Right ventricle myocardium inferior (tissue), 1 donor: Measurements from ENCODE around the gene STK26. TPM values are rescaled to one million over a fixed set of nuclear protein-coding genes. Genes with fewer than 3 reads are reported as not detected.
"Not testable (repeated sequence)": the region's sequence is repeated elsewhere in the genome, so short reads cannot be mapped to it uniquely, and the experiment has no call there.

Source experiments
- ATAC-seq: fragments of 200-7000 bp; cut with Tn5 transposase; one replicate; pipeline ENCODE4 v1.9.1; 2020; ENCODE audit warnings: mild to moderate bottlenecking, moderate library complexity
- DNase-seq: peaks from one replicate; pipeline ENCODE4 v3.0.0; 2021; ENCODE audit errors: missing footprints
- intact Hi-C: fragments of 100-400 bp; cut with DNase I; formaldehyde crosslinking; loops from one replicate; pipeline ENCODE4 v1.11.0; 2022
- long read RNA-seq: library from polyadenylated mRNA; unstranded; transcript quantifications from one replicate; pipeline ENCODE4 v2.0.0, GENCODE V29; 2021
- total RNA-seq: library from RNA; stranded (reverse); fragmentation: NEBNext Ultra II Directional; extraction: Animal tissue kit (Norgen Biotek cat#: 25700); gene quantifications from one replicate; pipeline ENCODE4 v1.2.1, GENCODE V29; 2021
- donor health status: DM: no; HTN: yes; CAD: no; lungs with severe emphysema.

Gene STK26
- 1.1 TPM for total RNA-seq
- long read RNA-seq: 0 reads

- intact Hi-C loops: no loop called here
- ATAC-seq: peak; percentile 99
- DNase-seq: peak; percentile 88
These were observed at the start of gene STK26 for GRCh38 chrX:132022967-132023895. Gene STK26 (plus strand): TSS chrX:132023302. CDS start chrX:132023618, 316 bp downstream.

DNA sequence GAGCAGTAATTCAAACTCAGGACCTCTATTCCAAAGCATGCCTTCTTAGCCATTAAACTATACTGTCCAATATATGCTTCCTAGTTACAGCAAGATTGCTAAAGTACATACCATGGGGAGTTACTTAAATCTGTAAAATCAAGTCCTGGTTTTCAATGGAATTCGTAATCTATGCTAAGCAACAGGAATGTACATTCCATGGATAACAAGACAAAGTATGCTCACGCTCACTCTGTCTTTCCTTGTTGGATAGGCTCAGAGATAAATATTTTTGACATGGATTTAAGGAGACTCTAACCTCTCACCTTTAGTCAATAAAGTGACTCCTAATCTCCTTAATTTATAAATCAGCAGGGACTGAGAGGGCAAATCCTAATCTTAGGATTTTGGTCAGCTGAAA lies 47.3 kb upstream of the STK26 start:
- no peak for ATAC-seq
- intact Hi-C loops: no loop called here
- DNase-seq: no peak

DNA sequence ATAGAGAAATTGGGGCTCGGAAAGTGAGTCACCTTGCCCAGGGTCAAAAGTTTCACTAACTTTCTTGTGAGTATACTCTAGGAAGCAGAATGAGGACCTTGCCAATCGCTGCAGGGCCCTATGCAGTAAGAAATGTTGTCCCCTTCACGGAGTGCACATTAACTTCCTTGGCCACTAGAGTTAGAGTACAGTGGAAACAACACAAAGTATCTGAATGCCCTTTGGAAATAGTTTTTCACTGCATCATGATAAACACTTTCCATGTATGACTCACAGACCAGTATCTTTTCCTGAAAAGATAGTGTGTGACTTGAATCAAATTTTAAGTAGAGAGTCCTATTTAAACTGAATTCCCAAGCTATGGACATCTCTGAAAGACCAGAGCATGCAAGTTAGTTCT lies 45.5 kb upstream of the STK26 start:
- intact Hi-C loops: no loop called here
- no peak for DNase-seq
- no peak for ATAC-seq

- intact Hi-C loops: no loop called here
- no peak for ATAC-seq
- DNase-seq: no peak
These were observed 44.0 kb upstream of the STK26 start for GRCh38 chrX:131979116-131979515.

DNA sequence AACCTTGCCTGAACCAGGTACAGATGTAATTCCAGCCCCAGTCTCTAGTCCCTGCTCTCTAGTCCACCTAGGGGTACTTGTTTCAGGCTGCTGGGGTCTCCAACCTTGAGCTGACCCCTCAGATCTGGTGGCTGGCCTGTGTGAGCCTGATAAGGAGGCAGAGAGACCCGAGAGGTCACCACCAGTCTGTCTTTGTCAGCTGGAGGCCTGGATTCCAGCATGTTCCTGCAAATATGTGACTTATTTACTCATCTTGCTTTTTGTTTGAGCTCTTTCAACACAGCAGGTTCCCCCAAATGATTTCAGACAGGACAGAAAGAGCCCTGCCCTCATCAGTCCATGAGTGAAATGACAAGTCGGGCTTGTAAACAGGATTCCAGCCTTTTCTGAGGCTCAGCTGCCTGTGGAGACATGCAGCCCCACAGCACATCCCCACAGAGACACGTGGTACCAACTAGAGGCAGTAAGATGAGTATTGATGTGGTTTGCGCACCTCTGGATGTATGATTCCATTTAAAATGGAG lies 37.5 kb upstream of the STK26 start:
- DNase-seq (no peak), ATAC-seq (no peak)
- intact Hi-C loops: no loop called here

- intact Hi-C loops: no loop called here
- no peak for ATAC-seq
- no peak for DNase-seq
These were observed 35.9 kb upstream of the STK26 start for GRCh38 chrX:131987252-131987651.

GRCh38 chrX:131988236-131988635 lies 34.9 kb upstream of the STK26 start:
- DNase-seq (no peak), ATAC-seq (no peak)
- intact Hi-C loops: no loop called here

- DNase-seq (no peak), ATAC-seq (no peak)
- intact Hi-C loops: no loop called here
These were observed 22.0 kb upstream of the STK26 start for GRCh38 chrX:132001127-132001526.

- intact Hi-C loops: no loop called here
- ATAC-seq (no peak), DNase-seq (no peak)
These were observed 18.4 kb upstream of the STK26 start for GRCh38 chrX:132004728-132005127.

DNA sequence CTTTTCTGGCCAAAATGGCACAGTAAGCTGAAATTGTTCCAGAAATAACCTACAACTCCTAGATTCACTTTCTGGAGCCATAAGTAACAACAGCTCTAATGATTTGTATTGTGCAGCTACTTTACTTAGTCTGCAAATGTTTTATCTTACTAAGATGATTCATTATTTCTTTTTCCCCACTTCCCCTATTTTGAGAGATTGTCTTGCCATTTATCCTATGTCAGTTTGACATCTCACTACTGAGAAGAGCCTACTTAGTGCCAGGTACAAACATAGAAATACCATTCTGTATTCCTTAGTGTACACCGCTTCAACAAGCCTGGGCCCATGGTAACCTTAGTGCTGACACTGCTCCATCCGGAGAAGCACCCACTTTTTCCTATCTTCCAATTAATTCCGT lies 13.8 kb upstream of the STK26 start:
- DNase-seq: no peak
- ATAC-seq: no peak
- intact Hi-C loops: no loop called here

GRCh38 chrX:132010213-132010612 lies 12.9 kb upstream of the STK26 start:
- ATAC-seq, intact Hi-C loops, DNase-seq: not testable (repeated sequence)

DNA sequence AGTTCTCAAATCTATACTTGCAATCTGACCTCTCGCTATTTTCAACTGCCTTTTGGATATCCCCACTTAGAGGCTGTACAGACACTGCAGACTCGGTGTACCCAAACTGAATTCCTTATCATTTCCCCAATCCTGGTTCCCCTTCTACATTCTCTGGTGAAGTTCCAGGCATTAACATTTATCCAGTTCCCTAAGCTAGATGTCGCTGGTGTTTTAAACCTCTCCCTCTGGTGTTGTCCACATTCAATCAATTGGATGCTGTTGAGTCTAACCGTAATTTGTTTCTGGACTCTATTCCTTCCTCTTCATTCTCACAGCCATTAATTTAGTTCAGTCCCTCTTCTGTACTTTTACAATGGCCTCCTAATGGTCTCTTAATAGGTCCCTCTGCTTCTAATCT lies 7.2 kb upstream of the STK26 start:
- no peak for ATAC-seq
- intact Hi-C loops: no loop called here
- no peak for DNase-seq

DNA sequence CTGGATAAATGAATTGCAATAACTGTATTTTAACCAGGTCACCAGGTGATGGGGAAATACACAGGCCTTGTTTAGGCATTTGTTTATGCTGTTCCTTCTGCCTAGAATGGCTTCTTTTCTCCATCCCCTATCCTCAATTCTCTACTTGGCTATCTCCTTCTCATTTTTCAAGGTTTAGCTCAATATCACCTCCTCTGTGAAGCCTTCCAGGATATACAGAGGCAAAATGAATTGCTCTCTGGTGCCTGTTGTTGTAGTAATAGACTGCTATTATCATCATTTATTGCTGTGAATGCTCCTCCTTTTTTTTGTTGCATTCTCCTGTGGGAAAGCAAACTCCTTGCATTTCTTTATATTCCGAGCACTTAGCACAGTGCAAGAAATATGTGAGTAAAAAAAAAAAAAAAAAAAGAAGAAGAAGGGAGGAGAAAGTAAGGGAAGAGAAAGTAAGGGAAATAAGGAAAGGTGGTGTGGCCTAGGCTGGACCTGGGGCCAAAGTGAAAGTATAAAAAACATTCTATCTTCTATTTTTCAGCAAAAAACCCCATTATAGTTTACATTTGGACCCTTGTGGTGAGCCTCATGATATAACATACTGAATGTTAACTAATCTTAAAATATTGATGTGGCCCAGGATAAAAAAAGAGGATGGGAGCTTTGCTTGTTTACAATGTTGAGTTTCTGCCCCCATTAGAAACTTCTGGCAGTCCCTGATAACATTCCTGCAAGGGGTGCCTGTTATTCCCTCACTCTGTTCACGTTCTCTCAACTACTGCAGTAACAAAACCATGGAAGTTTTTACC lies 6.3 kb upstream of the STK26 start:
- DNase-seq (no peak), ATAC-seq (no peak)
- intact Hi-C loops: no loop called here

- ATAC-seq: no peak
- DNase-seq: no peak
- intact Hi-C loops: no loop called here
These were observed 5.5 kb upstream of the STK26 start for GRCh38 chrX:132017431-132018185.

DNA sequence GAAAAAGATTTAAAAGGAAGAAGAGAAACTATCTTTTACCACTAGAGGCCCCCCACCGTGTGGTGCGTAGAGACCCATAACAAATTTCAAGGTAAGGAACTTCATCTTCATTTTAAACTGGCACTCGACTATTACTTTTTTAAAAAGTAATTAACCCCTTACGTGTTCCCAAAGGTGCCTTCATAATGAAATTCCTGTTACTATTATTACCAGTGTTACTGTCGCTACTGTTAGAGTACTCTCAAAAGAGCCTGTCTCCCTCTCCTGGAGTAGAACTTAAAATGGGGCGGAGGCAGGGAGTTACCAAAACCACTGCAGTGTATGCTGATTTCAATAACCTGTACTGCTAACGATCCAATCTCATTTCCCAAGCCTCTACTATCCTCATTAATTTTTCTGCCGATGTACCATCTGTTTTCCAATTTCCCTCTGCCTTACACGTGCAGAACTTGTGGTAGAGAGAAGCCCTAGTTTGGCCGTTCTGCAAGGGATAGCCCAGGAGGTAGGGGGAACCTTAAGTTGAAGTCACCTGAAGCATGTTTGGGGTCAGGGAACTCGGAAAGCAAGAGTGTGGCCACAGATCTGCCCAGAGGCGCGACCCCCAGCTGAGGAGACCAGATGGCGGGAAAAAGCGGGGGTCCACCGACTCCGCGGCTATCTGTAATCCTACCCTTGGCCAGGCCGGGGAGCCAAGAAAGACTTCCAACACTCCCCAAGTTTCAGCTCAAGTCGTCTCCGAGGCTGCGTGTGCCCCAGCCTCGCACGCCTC lies 720 bp upstream of the STK26 start:
- intact Hi-C loops: no loop called here
- no peak for ATAC-seq
- peak; percentile 14 for DNase-seq

DNA sequence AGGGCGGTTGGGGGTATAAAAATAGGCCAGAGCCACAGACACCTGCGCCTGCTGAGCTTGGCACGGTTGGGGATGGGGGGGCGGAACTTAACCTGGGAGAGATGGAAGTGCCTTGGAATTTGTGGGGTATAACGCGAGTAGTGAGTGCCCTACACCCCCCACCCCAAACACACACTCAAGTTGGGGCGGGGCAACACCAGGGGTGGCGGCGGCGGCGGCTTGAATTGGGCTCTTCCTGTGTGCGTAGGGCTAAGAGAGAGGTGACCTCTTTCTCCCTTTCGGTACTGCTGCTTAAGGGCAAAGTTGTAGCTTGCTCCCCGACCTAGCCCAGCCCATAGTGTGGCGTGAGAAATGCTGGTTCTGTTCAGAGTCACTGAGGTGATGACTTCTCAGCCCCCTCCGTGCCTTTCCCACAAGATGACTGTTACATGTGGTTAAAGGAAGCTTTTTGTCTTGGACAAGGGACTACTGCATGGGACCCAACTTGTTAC lies 839 bp downstream of the STK26 start:
- ATAC-seq: peak; percentile 46
- peak; percentile 60 for DNase-seq
- intact Hi-C loops: no loop called here

DNA sequence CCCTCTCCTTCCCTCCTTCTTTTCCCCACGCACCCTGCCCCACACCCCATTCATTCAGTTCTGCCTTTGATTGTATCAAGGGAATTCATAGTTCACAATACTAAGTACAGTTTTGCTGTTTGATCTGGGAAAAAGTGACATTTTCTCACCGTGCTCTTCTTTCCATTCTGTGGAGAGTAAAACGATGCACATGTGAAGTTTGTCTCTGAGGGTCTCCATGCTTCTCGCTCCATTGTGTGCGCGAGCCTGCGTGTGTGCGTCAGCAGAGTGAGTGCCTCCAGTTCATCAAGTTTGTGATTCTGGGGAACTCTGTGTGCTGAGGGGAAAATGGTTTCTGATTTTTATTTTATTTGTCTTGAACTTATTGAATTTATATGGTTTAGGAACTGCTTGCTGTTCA lies 1.9 kb downstream of the STK26 start:
- intact Hi-C loops: no loop called here
- DNase-seq: no peak
- no peak for ATAC-seq

GRCh38 chrX:132030264-132030663 lies 7.2 kb downstream of the STK26 start:
- DNase-seq: no peak
- intact Hi-C loops: no loop called here
- no peak for ATAC-seq
